VCaP (cell line): ENCODE results near the gene FHIT.

Experiments used
- H3K27ac ChIP-seq: fragments of 450-650 bp; 2 replicates; pipeline ENCODE4 v1.5.1; 2017
- CTCF ChIP-seq: fragments of 450-650 bp; conservative IDR thresholded peaks from 2 replicates; pipeline ENCODE4 v1.5.1; 2017; ENCODE audit warnings: mild to moderate bottlenecking, moderate library complexity

The FHIT gene

GRCh38 chr3:60064210-60065178 lies 1186.8 kb downstream of the FHIT start:
- TF ChIP-seq CTCF, result no peak
- H3K27ac ChIP-seq, result no peak overlapping the region

GRCh38 chr3:60056404-60056803 lies 1194.8 kb downstream of the FHIT start:
- no peak overlapping the region for H3K27ac ChIP-seq
- no peak for TF ChIP-seq CTCF

DNA sequence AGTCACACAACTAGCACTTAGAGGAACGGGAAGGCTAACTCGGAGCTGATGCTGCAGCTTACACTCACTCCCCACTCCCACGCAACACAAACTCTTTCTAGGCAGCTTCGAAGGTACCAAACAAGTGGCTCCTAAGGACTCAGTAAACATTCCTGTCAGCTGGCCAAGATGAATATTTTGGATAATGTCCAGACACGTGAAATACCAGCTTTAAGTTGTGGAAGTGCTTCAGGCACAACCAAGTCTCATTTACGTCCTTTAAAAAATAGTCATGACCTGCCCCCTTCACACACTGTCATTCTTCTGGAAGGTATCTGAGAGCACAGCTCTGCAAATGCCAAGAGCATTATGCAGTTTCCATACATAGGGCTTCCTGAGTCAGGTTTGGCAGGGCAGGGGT lies 1195.5 kb downstream of the FHIT start:
- H3K27ac ChIP-seq, result no peak overlapping the region
- TF ChIP-seq CTCF, result no peak

- H3K27ac ChIP-seq, result no peak overlapping the region
Observed at GRCh38 chr3:60053526-60054265, 1197.6 kb downstream of the FHIT start.

GRCh38 chr3:60048447-60048848 lies 1202.8 kb downstream of the FHIT start:
- no peak for TF ChIP-seq CTCF
- no peak overlapping the region for H3K27ac ChIP-seq

More at GRCh38 chr3:60053526-60054265, 1197.6 kb downstream of the FHIT start:
- TF ChIP-seq CTCF, result no peak

- no peak overlapping the region for H3K27ac ChIP-seq
- TF ChIP-seq CTCF, result no peak
Observed at GRCh38 chr3:60047426-60048200, 1203.6 kb downstream of the FHIT start.

- no peak overlapping the region for H3K27ac ChIP-seq
- TF ChIP-seq CTCF, result no peak
Observed at GRCh38 chr3:60046210-60046609, 1205.0 kb downstream of the FHIT start.
